Measurements from ENCODE around the gene CFAP91.
"Not testable (repeated sequence)": the region's sequence is repeated elsewhere in the genome, so short reads cannot be mapped to it uniquely, and the experiment has no call there.

CFAP91 gene

DNA sequence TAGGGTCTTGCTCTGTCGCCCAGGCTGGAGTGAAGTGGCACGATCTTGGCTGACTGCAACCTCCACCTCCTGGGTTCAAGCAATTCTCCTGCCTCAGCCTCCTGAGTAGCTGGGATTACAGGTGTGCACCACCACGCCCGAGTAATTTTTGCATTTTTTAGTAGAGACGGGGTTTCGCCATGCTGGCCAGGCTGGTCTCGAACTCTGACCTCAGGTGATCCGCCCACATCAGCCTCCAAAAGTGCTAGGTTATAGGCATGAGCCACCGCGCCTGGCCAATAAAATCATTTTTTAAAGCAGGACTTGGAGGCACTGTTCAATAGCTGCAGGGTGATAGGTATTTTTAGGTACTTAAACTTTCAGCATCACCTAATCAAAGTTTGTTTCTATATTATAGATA, 24.6 kb upstream of the CFAP91 start:
- DNase-seq = not testable (repeated sequence)

DNA sequence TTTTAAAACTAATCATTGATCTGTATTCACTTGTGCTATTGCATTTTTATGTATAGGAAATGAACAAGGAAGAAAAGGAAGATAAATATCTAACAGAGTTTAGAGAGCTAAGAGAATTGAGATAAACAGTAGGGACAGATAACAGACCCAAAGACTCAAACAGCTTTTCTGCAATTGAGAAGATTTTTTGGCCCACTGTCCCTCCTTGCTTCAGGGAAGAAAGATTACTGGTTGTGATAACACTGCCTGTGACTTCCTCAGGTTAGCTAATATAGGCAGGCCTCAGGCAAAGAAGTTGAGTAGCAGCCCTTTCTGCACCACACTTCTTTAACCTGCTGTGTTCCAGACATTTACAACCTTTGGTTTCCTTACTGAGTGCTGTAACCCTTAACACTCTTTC, 22.9 kb upstream of the CFAP91 start:
- no peak for DNase-seq

DNA sequence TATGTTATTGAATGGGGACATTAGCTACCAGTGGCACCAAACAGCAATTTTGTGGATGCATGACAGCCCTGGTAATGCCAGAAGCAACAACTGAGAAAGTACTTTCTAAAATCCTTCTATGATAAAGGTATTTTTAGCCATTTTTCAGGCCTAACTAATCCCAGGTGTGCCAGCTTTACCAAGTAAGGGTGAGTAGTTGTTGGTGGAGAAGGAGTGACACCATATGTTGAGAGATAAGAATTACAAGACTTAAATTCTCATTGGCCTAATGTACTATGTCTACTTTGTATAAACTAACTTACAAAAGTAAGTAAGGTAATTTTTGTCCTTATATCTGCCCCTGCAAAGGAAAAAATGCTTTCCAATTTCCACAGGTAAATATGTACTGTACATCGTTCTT, 21.5 kb upstream of the CFAP91 start:
- no peak for DNase-seq

DNA sequence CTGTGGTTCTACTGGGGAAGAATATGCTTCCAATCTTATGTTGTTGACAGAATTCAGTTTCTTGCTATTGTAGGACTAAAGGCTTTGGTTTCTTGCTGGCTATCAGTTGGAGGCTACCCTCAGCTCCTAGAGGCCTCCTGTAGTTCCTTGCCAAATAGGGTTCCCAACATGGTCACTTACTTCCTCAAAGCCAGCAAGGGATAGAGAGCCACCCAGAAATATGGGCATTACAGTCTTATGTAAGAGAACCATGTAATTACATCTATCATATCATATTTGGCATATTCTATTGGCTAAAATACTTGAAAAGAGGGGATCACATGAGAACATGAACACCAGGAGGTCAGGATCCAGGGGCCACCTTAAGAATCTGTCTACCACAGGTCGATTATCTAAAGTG, 19.4 kb upstream of the CFAP91 start:
- DNase-seq = no peak

DNA sequence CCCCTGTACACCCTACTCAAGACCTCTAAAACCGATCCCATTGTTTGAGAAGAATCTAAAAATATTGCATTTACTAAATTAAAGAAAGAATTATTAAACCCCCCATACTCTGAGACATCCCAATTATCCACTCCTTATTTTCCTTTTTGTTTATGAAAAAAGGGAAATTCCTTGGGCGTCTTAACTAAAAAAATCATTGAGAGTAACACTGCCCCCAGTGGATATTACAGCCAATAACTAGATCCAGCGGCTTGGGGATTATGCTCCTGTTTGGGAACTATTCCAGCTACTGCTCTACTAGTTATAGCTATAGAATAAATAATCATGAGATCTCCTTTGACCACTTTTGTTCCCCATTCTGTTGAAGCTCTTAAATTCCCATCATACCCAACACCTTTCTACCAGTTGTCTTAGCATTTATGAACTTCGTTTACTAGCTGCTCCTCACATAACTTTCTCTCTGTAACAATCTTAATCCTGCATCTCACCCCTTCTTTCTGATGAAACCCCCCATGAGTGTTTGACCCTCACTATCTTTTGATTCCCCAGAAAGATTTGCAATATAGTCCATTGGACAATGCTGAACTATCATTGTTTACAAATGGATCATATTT, 12.7 kb upstream of the CFAP91 start:
- no peak for DNase-seq

DNA sequence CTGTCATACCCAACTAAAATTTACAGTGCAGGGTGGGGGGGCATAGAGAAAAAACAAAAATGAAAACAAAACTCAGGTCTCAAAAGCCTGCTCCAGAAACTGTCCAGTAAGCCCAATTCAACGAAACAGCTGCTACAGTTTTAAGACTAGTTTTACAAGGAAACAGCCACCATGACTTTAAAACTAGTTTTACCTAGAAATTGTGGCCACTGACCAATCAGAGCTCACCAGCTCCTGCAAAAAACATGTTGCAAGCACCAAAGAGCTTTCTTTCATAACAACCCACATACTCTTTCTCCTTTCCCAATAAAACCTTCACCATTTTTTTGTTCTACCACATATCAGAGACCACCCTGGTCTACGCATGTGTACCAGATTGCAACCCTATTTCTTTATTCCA, 7.3 kb upstream of the CFAP91 start:
- DNase-seq = no peak

DNA sequence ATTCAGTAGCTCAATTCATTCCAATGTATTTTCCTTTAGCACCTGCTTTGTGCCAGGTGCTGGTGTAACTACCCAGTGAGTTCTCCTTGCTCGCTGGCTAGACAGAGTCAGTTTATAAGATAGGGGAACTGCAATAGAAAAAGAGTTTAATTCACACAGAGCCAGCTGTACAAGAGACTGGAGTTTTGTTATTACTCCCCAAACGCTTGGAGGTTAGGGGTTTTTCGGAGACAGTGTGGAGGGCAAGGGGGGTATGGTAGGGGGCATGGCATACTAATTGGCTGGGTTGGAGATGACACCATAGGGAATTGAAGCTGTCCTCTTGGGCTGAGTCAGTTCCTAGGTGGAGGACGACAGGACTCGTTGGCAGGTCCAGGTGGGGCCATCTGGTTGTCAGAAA, 5.4 kb upstream of the CFAP91 start:
- no peak for DNase-seq

DNA sequence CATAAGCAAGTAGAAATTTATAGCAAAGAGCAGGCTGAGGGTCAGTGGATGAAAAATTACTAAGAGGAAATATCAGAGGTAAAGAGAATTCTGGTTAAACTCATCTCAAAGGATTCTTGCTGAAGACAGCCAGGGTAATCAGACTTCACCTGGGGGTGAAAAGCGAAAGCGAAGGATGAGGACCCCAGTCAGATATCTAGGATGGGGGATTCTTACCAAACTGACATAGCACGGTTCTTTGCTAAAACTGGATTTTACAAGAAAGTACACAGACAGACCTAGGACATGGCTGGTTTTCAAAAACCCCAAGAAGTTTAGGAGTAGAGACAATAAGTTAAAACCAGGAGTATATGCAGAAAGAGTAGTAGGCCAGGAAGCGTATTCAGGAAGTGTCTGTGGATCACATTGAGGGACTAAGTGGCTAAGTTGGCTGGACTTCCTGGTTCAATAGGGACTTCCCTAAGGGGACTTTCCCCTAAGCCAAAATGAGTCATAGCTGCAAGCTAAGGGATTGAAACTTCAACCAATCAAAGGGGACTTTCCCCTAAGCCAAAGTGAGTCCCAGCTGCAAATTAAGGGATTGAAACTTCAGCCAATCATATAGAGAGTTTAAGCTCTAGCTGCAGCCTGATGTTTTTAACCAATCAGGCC, 2.4 kb upstream of the CFAP91 start:
- DNase-seq = no peak

DNA sequence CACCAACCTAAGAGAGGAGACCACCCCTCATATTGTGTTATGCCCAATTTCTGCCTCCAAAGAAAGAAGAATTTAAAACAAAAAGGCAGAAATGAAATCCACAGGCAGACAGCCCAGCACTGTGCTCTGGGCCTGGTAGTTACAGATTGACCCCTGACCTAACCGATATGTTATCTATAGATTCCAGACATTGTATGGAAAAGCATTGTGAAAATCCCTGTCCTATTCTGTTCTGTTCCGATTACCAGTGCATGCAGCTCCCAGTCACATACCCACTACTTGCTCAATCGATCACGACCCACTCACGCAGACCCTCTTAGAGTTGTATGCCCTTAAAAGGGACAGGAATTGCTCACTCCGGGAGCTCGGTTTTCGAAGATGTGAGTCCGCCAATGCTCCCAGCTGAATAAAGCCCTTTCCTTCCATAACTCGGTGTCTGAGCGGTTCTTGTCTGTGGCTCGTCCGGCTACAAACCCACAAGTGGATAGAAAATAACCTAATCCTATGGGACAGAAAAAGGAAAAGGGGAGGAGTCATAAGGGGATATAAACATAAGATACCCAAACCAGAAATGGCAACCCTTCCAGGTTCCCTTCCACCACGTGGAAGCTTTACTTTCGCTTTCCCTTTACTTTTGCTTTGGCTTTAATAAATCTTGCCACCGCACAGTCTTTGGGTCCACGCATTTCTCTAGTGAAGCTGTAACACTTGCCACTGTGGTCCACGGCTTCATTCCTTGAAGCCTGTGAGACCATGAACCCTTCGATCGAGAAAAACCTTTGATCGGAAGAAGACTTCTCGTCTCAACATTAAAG, 1.7 kb upstream of the CFAP91 start:
- no peak for DNase-seq

DNA sequence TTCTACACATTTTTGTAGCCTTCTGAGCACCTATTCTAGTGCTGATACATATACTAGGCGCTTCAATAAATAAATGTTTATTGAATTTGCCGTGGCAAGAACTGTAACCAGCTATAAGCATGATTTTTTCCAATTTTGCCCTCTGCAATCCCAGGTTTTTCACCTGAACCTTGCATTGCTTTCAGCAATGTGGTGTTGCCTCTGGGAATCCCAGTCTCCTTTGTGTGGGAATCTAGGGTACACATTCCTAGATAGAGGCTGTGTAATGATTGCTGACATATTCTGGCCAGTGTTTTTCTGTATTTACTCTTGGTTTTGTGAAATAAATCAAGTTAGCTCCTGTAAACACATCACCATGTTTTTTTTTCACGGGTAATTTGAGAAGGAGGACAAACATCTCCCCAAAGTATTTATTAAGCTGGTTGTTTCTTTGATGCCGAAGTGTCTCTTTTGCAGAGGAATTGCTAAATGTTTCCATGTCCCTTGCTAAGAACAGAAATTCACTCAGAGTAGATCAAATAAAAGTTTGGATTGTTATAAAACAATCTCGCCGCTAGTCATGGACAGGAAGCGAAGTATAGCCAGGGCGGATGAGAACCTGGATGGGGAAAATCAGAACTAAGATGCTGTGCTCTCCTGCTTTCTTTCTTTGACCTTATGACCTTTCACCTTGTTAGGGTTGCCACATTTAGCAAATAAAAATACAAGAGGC, 1.2 kb downstream of the CFAP91 start:
- no peak for DNase-seq

DNA sequence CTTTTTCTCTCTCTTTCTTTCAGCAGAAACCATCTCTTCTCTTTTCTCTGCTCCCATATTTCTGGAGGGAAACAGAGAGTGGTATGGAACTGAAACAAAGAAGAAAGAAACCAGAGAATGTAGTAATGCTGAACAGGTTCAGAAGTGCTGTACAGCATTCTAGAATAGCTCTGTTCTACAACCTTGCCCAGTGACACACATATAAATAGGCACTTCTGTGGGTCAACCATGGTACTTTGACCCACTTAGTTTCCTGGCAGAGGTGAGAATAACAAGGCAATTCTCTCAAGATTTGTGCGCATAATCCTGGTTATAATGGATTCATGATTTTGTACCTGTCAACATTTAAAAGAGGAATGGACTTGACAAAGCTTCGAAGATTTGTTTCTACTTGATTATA, 12.3 kb downstream of the CFAP91 start:
- no peak for DNase-seq

DNA sequence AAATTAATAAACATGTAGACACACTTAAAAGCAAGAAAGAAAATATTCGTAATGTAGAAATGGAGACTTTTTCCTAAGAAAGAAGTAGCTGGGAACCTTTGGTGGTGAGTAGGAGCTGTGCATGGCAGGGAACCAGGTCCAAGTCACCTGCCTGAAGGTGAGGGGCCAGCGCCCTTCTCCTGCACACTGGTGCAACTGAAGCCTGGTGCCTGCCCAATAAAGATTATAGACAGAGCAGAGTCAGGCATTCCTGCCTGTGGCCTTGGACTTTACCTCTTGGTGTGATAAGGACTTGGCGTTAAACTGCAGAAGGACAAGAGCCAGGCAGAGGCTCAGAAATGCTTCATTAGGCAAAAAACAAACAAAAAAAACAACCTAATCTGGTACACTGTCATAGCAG, 14.2 kb downstream of the CFAP91 start:
- no peak for DNase-seq

DNA sequence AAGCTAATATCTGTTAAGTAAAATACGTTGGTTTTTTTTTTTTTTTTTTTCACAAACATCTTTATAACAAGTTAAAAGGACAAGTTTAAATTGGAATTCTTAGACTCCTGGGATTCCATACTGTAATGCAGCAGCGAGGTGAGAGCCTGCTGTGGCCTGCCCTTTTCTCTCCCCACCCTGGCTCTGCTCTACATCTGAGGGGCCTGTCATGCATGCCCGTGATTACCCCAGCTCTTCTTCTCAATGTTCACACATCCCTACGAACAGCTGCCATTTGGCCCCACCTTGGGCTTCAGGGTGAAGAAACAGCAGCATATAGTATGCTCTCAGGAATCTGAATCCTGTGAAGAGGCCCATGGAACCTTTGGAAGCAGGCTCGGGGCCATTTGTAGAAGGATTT, 14.7 kb downstream of the CFAP91 start:
- no peak for DNase-seq

DNA sequence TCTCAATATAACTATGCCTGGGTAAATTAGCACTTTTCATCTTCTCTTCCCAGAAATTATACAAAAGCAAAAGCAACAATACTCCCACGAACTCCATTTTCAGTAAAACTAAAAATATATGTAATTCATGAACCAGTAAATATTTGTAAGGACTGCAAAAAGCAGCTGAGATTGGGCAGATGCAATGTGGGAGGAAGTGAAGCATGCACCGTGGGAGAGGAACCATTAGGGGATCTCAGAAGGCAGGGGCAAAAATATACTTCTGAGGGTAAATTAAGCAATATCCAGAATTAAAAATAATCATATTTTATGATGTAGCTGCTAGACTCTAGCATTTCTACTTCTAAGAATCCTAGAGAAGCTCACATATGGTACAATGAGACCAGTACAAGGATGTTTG, 20.2 kb downstream of the CFAP91 start:
- DNase-seq = no peak

DNA sequence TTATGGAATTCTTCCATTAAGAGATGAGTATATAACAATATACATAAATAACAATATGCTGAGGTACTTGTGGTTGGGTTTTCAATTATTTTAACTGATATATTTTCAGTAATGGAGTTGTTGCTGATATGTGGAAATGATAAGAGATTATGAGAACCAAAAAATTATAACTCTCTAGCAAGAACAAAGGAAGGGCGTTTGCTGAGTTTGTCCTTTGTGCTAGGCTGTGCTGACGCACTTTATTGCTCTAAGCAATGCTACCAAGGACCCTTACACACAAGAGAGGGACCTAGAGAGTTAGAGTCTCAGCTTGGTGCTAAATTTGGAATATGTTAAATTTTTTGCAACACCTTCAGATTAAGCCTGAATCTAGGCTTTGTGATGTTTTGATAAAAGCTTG, 24.1 kb downstream of the CFAP91 start:
- DNase-seq = no peak

DNA sequence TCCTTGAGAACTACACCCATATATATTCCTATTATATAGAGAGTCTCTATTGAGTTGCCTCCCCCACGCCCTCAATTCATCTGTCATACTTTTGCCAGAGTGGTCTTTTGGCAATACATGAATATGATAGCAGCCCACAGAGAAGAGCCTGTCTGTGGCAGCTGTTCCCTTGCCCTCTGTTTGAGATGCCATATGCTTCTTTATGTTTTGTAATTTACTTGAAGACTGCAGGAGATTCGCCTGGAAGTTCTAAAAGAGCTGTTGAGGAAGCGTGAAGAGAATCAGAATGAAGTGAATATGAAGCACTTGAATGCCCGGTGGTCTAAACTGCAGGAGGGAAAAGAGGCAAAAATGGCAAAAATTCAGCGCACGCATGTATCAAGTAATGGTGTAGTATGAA, 27.2 kb downstream of the CFAP91 start:
- no peak for DNase-seq

DNA sequence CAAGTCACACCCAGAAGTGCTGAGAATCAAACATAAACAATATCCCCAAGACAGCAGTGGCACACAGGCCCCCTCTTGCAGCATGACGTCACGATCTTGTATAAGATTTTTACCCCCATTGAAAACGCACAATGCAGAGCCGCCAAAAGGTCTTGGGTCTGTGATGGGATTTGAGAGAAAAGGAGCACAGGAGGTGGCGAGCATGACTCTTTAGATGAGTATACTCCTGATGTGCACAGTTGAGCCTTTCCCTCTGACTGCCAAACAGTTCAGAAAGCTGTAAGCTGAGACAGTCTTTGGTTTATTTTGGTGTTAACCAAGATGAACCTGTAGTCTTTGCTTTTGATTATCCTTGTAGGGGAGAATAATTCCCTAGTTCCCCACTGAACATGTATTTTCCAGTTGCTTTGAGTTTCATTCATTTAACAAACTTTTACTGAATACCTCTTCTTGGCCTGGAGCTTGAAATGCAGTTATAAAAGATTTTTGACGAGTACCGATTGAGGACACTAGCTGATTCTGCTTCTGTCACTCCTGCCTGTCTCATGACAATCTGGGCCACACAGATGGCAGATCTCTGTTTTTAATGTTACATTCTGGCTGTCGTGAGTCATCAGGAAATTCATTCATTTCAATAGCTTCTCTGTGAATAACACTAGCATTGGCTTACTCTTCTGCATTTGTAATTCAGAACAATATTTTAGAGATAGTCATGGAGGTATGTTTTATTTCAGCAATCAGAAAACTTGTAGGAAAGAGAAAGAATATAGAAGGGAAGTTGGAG, 28.9 kb downstream of the CFAP91 start:
- no peak for DNase-seq

DNA sequence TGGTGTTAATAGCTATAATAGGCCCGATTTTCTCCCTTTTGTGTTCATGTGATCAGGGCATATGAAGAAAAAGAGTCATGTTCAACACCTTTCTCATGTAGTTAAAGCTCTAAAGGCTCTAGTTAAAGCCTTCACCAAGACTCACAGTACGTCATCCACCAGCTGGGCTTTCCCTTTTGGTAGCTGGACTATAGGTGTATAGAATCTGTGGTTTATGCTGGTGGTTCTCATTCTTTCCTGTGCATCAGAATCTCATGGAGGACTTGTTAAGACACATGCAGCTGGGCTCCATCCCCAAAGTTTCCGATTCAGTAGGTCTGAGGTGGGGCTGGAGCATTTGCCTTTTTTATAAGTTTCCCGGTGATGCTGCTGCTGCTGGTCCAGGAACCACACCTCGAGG, 31.0 kb downstream of the CFAP91 start:
- no peak for DNase-seq

DNA sequence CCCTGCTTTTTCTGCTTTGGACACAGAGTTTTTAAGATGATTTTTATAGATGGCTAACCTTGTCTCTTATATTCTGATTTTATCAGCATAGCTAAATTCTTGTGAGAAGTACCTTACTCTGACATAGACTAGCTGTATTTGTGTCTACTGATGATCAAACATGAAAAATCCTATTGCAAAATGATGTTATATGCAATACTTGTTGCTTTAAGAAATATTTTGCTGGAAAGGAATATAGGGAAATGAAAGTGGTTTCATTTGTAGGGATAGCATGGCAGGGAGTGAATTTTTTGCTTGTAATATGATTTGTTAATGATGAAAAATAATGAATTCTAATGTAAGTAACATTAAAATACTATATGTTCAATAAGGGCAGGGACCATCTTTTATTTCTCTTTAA, 35.9 kb downstream of the CFAP91 start:
- no peak for DNase-seq

DNA sequence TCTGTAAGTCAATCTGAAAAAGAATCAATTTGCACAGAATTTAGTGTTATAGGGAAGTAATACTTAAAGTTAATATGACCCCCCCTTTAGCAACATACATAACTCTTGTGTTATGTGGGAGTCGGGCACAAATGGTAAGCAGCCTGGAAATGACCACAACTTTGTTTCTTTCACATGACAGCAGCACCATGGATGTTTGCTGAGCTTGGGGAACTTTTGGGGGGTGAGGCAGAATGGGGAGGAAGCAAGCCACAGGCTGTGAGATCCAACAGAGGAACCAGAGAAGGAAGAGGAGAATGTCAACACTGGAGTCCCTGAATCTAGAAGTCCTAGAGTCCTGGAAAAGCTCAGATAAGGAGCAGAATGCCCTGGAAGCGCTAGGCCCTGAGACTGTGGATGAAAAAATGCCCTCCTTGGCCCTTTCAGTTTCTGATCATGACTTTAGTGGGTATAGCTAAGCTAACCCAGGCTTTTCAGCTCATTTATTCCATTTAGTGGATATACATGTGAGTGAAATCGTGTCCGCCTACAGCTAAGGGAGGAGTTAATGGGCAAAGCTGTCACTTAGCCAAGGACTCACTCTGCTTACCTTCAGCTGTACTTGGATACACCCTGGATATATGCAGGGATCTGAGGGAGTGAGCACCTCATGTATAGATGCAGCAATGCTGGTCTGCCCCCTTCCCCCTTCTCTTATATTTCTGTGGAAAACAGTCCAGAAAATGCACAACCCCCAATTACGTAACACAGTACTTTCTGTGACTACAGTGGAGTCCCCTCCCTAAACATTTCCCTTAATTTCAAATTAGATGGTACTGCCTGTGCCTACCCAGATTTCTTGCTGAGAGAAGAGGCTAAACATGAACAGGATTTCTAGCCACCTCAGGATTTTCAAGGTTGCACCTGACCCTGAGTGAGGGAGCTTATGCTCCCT, 39.1 kb downstream of the CFAP91 start:
- no peak for DNase-seq

DNA sequence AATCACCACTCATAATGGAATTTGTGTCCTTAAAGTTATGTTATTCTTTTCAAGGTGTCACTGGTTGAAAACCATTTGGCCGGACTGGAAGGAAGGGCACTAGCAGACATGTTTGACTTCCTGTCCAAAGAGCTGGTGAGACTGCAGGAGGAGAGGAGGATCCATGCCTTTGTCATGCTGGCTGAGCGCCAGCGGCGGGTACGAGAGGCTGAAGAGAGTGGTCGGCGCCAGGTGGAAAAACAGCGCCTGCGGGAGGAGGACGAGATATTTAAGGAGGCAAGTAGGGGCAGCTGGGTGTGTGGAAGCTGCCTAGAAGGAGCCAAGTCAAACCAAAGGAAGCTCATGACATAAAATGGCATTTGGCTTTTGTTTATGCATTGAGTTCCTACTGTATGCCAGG, 41.1 kb downstream of the CFAP91 start:
- no peak for DNase-seq

DNA sequence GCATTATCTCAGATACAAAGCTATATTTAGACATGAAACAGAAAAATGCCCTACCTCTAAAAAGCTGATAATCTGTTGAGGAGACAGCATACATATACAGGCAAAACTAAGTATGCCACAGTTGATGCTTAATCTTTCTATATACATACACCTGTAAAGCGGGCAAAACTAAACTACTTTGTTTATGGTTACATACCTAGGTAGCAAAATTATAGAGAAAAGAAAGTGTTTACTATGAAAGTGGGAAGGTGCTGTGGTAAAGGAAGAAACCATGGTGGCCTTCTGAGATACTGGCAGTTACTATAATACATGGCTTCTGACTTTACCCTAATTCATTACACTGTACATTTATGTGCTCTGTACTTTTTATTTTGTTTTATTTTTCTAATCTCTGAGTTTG, 43.1 kb downstream of the CFAP91 start:
- DNase-seq = no peak
